DND-41 (cell line): ENCODE data around the gene RASGEF1C.

ENCODE experiments used
- ATAC-seq: fragments of 200-7000 bp; cut with Tn5 transposase; 3 replicates; pipeline ENCODE4 v1.9.1; 2021; ENCODE audit warnings: low read depth; ENCODE audit not compliant: insufficient read depth
- DNase-seq: peaks from one replicate; pipeline ENCODE4 v3.0.0-alpha.2; 2020
- H2AFZ ChIP-seq: 2 replicates; pipeline ENCODE4 v1.6.0; 2012; ENCODE audit warnings: low read depth, low read length
- H3K27ac ChIP-seq: 2 replicates; pipeline ENCODE4 v1.5.1; 2012; ENCODE audit warnings: low read length, inconsistent platforms
- H3K27me3 ChIP-seq: fragments of 200-600 bp; sonication (generic); 2 replicates; pipeline ENCODE4 v1.6.0; 2012; ENCODE audit warnings: low read length, mild to moderate bottlenecking, inconsistent platforms; ENCODE audit not compliant: insufficient read depth, poor library complexity
- H3K36me3 ChIP-seq: 2 replicates; pipeline ENCODE4 v1.5.1; 2012; ENCODE audit warnings: low read length, inconsistent platforms; ENCODE audit not compliant: insufficient read depth
- H3K4me1 ChIP-seq: 2 replicates; pipeline ENCODE4 v1.5.1; 2012; ENCODE audit warnings: mild to moderate bottlenecking, low read length; ENCODE audit not compliant: insufficient read depth
- H3K4me2 ChIP-seq: 2 replicates; pipeline ENCODE4 v1.6.0; 2012; ENCODE audit warnings: mild to moderate bottlenecking, moderate library complexity, low read length, inconsistent platforms; ENCODE audit not compliant: insufficient read depth
- H3K4me3 ChIP-seq, 2 experiments: fragments of 200-600 bp in 1 of 2; shearing (Covaris generic) in 1 of 2; 2 replicates each; pipeline ENCODE4 v1.5.1; 2012 to 2016; ENCODE audit warnings: inconsistent platforms in 2 of 2, low read length in 2 of 2, mild to moderate bottlenecking in 2 of 2, low read depth in 1 of 2, moderate library complexity in 1 of 2
- H3K79me2 ChIP-seq: 2 replicates; pipeline ENCODE4 v1.6.0; 2012; ENCODE audit warnings: low read length, inconsistent platforms; ENCODE audit not compliant: insufficient read depth
- H3K9ac ChIP-seq: 2 replicates; pipeline ENCODE4 v1.6.0; 2012; ENCODE audit warnings: low read depth, mild to moderate bottlenecking, inconsistent platforms, low read length, moderate library complexity
- H3K9me3 ChIP-seq: 2 replicates; pipeline ENCODE4 v1.5.1; 2012; ENCODE audit warnings: low read length, moderate library complexity, mild to moderate bottlenecking, inconsistent platforms; ENCODE audit not compliant: insufficient read depth, severe bottlenecking
- H4K20me1 ChIP-seq: 2 replicates; pipeline ENCODE4 v1.6.0; 2012; ENCODE audit warnings: low read length; ENCODE audit not compliant: insufficient read depth
- CTCF ChIP-seq: IDR thresholded peaks from 2 replicates; pipeline ENCODE4 v1.5.1; 2012; ENCODE audit warnings: borderline replicate concordance, low read length, moderate library complexity, mild to moderate bottlenecking; ENCODE audit not compliant: poor library complexity, severe bottlenecking; ENCODE audit errors: extremely low read depth
- EZH2 ChIP-seq: IDR thresholded peaks from 3 replicates; pipeline ENCODE4 v1.6.1; 2012; ENCODE audit warnings: borderline replicate concordance, low read depth, mild to moderate bottlenecking, moderate library complexity, low read length, inconsistent platforms; ENCODE audit not compliant: severe bottlenecking

Gene RASGEF1C

GRCh38 chr5:180209137-180209581, at the start of gene RASGEF1C:
RASGEF1C (minus strand) TSS chr5:180209211; CDS start chr5:180138052, 71,159 bp downstream.
- DNase-seq = peak; percentile 49

GRCh38 chr5:180253036-180253824, 44.2 kb upstream of the RASGEF1C start:
- no peaks in the 10 kb centered on the region for H3K79me2 ChIP-seq

More at GRCh38 chr5:180209137-180209581, at the start of gene RASGEF1C:
- Histone ChIP-seq H3K4me1 (no peaks in the 10 kb centered on the region), H3K4me2 (no peak within 1 kb of the TSS; the same call in 1 of the 2 replicates), H3K27me3 (no peaks in the 10 kb centered on the region), H3K36me3 (no peaks in the 10 kb centered on the region), H3K9me3 (no peaks in the 10 kb centered on the region), H3K27ac (no peak within 1 kb of the TSS), H3K79me2 (no peaks in the 10 kb centered on the region), H3K4me3 (no peak within 1 kb of the TSS), H4K20me1 (peaks cover 7% of the 10 kb centered on the region), H3K9ac (no peak within 1 kb of the TSS), H2AFZ (no peak within 1 kb of the TSS)
- TF ChIP-seq EZH2 = no peak
- peak; percentile 46 for TF ChIP-seq CTCF
- ATAC-seq = peak; percentile 91

GRCh38 chr5:180251887-180252286, 42.9 kb upstream of the RASGEF1C start:
- DNase-seq (no peak), ATAC-seq (no peak)
- Histone ChIP-seq H4K20me1 (no peaks in the 10 kb centered on the region), H3K4me3 (no peak overlapping the region), H3K4me2 (no peak overlapping the region), H2AFZ (no peak overlapping the region), H3K4me1 (no peaks in the 10 kb centered on the region), H3K79me2 (no peaks in the 10 kb centered on the region), H3K36me3 (peaks cover 82% of the 10 kb centered on the region), H3K27ac (no peak overlapping the region), H3K27me3 (no peaks in the 10 kb centered on the region), H3K9ac (no peak overlapping the region), H3K9me3 (peaks cover 43% of the 10 kb centered on the region)
- no peak for TF ChIP-seq CTCF
- TF ChIP-seq EZH2 = no peak

More at GRCh38 chr5:180253036-180253824, 44.2 kb upstream of the RASGEF1C start:
- Histone ChIP-seq H3K4me1 (no peaks in the 10 kb centered on the region), H2AFZ (no peak overlapping the region), H3K9ac (no peak overlapping the region), H3K4me3 (no peak overlapping the region), H3K27ac (no peak overlapping the region), H3K9me3 (peaks cover 56% of the 10 kb centered on the region), H4K20me1 (no peaks in the 10 kb centered on the region), H3K4me2 (no peak overlapping the region), H3K27me3 (no peaks in the 10 kb centered on the region), H3K36me3 (peaks cover 83% of the 10 kb centered on the region)
- DNase-seq = peak; percentile 13
- no peak for TF ChIP-seq EZH2
- no peak for TF ChIP-seq CTCF
- no peak for ATAC-seq
